B cell (primary cell): ENCODE results near the gene SYTL2. TPM values are rescaled to one million over a fixed set of nuclear protein-coding genes. Genes with fewer than 3 reads are reported as not detected.

Experiments
- ATAC-seq: fragments of 200-7000 bp; cut with Tn5 transposase; one replicate; pipeline ENCODE4 v1.10.0; 2021; ENCODE audit warnings: low read depth, mild to moderate bottlenecking, moderate number of reproducible peaks, moderate library complexity
- CTCF ChIA-PET: fragments of 350-600 bp; sonication (Branson Sonifier 250); formaldehyde crosslinking; loops from one replicate; lab custom pipeline; 2021; ENCODE audit warnings: antibody characterized with exemption, inconsistent platforms; lab: Charles Lee
- POLR2A ChIA-PET: fragments of 350-600 bp; sonication (Branson Sonifier 250); formaldehyde crosslinking; loops from one replicate; lab custom pipeline; 2021; ENCODE audit warnings: antibody characterized with exemption; lab: Charles Lee
- DNase-seq: peaks from one replicate; pipeline ENCODE4 v3.0.0; 2013
- H2AFZ ChIP-seq: 2 replicates; pipeline ENCODE4 v1.6.1; 2012; ENCODE audit warnings: mild to moderate bottlenecking, low read depth, low read length; ENCODE audit not compliant: insufficient read depth, poor library complexity, severe bottlenecking
- H3K27ac ChIP-seq, 2 donors: 1 replicate in 1 of 2; 2 replicates in 1 of 2; pipeline ENCODE4 v1.5.1; 2012 to 2013; ENCODE audit warnings: low read length in 2 of 2, mild to moderate bottlenecking in 2 of 2, moderate library complexity in 1 of 2
- H3K27me3 ChIP-seq, 4 experiments: fragments of 200-600 bp in 1 of 4; sonication (generic) in 1 of 4; replicated peaks in 1 of 4; 1 replicate in 2 of 4; 2 replicates in 2 of 4; pipeline versions ENCODE4 v1.6.1 to v1.7.0; 2013 to 2016; ENCODE audit warnings: low read length in 3 of 4, mild to moderate bottlenecking in 2 of 4, mixed read lengths in 1 of 4, moderate library complexity in 1 of 4; ENCODE audit not compliant: insufficient read depth in 4 of 4, control insufficient read depth in 3 of 4; ENCODE audit errors: control extremely low read depth in 1 of 4
- H3K36me3 ChIP-seq, 2 experiments: replicated peaks in 1 of 2; 1 replicate in 1 of 2; 2 replicates in 1 of 2; pipeline versions ENCODE4 v1.6.1 to v1.7.1; 2013; ENCODE audit warnings: low read length in 1 of 2; ENCODE audit not compliant: insufficient read depth in 2 of 2, control insufficient read depth in 1 of 2; ENCODE audit errors: control extremely low read depth in 1 of 2, extremely low read depth in 1 of 2
- H3K4me1 ChIP-seq, 2 donors: fragments of 200-600 bp in 1 of 2; sonication (generic) in 1 of 2; 1 replicate in 1 of 2; 2 replicates in 1 of 2; pipeline versions ENCODE4 v1.5.1 to v1.6.1; 2013 to 2017; ENCODE audit warnings: low read length in 2 of 2; ENCODE audit not compliant: control insufficient read depth in 2 of 2, insufficient read depth in 2 of 2
- H3K4me2 ChIP-seq: replicated peaks from 2 replicates; pipeline ENCODE3; 2012; ENCODE audit warnings: mild to moderate bottlenecking, low read depth, low read length; ENCODE audit not compliant: poor library complexity, severe bottlenecking
- H3K4me3 ChIP-seq, 5 experiments: fragments of 200-600 bp in 1 of 5; sonication (generic) in 1 of 5; 1 replicate in 3 of 5; 2 replicates in 2 of 5; pipeline versions ENCODE4 v1.5.1 to v1.7.0; 2011 to 2016; ENCODE audit warnings: low read length in 4 of 5, mild to moderate bottlenecking in 4 of 5, low read depth in 2 of 5, control low read depth in 1 of 5, moderate library complexity in 1 of 5; ENCODE audit not compliant: insufficient read depth in 1 of 5; ENCODE audit errors: control extremely low read depth in 1 of 5, extremely low read depth in 1 of 5
- H3K79me2 ChIP-seq: fragments of 200-600 bp; sonication (generic); one replicate; pipeline ENCODE4 v1.6.0; 2016; ENCODE audit warnings: low read length; ENCODE audit not compliant: control insufficient read depth, insufficient read depth
- H3K9ac ChIP-seq: fragments of 200-600 bp; sonication (generic); 2 replicates; pipeline ENCODE4 v1.6.1; 2017; ENCODE audit warnings: mild to moderate bottlenecking, low read length, moderate library complexity
- H3K9me3 ChIP-seq, 3 donors: one replicate each; pipeline versions ENCODE4 v1.6.1 to v1.7.1; 2013; ENCODE audit warnings: low read length in 2 of 3; ENCODE audit not compliant: control insufficient read depth in 2 of 3, insufficient read depth in 1 of 3; ENCODE audit errors: control extremely low read depth in 1 of 3
- H4K20me1 ChIP-seq: 2 replicates; pipeline ENCODE4 v1.6.0; 2012; ENCODE audit warnings: mild to moderate bottlenecking, low read length; ENCODE audit not compliant: insufficient read depth, control insufficient read depth, poor library complexity, severe bottlenecking
- H3K27ac Mint-ChIP-seq: one replicate; pipeline ENCODE4 v1.8.0; 2021; ENCODE audit warnings: mixed read lengths
- H3K27me3 Mint-ChIP-seq: one replicate; pipeline ENCODE4 v1.8.0; 2021; ENCODE audit warnings: mixed read lengths
- H3K4me1 Mint-ChIP-seq: one replicate; pipeline ENCODE4 v1.8.0; 2021; ENCODE audit warnings: mixed read lengths
- H3K4me3 Mint-ChIP-seq: one replicate; pipeline ENCODE4 v1.8.0; 2021; ENCODE audit warnings: mixed read lengths
- H3K9me3 Mint-ChIP-seq: one replicate; pipeline ENCODE4 v1.8.0; 2022; ENCODE audit warnings: mixed read lengths; ENCODE audit not compliant: insufficient read depth
- EZH2 ChIP-seq: IDR thresholded peaks from 2 replicates; pipeline ENCODE4 v1.6.1; 2012; ENCODE audit warnings: borderline replicate concordance, low read depth, mild to moderate bottlenecking, moderate library complexity, low read length; ENCODE audit not compliant: insufficient read depth, poor library complexity, severe bottlenecking
- WGBS: methylation state at CpG from one replicate; pipeline ENCODE4 v1.1.5; 2013; ENCODE audit warnings: missing lambda C conversion rate; ENCODE audit not compliant: insufficient coverage; 5-methylcytosine and 5-hydroxymethylcytosine counted together
- intact Hi-C: fragments of 100-400 bp; cut with micrococcal nuclease; formaldehyde crosslinking; loops from one replicate; pipeline ENCODE4 v1.10.0; 2022
- polyA plus RNA-seq: library from polyadenylated mRNA; depleted of rRNA; stranded (reverse); fragments of >200 nt; gene quantifications from 2 replicates; pipeline ENCODE4 v1.2.3, GENCODE V29; 2012
- total RNA-seq, 2 donors: library from RNA; stranded (reverse); fragments of 120-200 nt in 1 of 2; gene quantifications; 1 replicate in 1 of 2; 2 replicates in 1 of 2; pipeline versions ENCODE4 v1.2.3 to v1.2.4, GENCODE V29; 2013 to 2022
- TF ChIP-seq, protein P1 (sequence below): fragments of 200-600 bp; IDR thresholded peaks from one replicate; pipeline ENCODE4 v1.8.0; 2022; ENCODE audit warnings: antibody characterized with exemption, mild to moderate bottlenecking

The SYTL2 gene
- total and polyA plus RNA-seq, 2 donors (not counting 1 experiment from before 2014, with no cell fraction given): 0.86 to 2.9 TPM

DNA sequence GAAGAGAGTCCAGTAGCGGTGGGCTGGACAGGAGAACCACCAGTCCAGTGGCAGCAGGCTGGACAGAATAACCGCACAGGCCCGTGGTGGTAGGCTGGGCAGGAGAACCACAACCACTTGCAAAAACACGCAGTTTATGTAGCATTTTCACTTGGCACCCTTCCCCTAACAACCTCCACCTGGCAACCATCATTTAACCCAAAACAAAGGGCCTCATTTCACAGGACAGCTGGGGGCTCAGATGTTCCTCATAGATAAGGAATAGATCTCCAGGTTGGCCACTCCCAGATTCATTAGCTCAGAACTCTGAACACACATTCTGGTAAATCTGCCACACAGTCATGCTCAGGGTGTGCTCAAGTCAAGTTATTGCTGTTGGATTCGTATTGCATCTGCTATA, 41.2 kb downstream of the SYTL2 start:
- ATAC-seq (no peak), DNase-seq (no peak)
- H4K20me1 ChIP-seq: no peaks in the 10 kb centered on the region
- Mint-ChIP-seq H3K27ac (no peak overlapping the region), H3K27me3 (no peaks in the 10 kb centered on the region), H3K4me1 (no peaks in the 10 kb centered on the region), H3K9me3 (no peaks in the 10 kb centered on the region), H3K4me3 (no peak overlapping the region)
- H3K27ac ChIP-seq: no peak overlapping the region
- H3K4me2 ChIP-seq: no peak overlapping the region
- ChIA-PET CTCF (no interaction called here), POLR2A (no interaction called here)
- no peaks in the 10 kb centered on the region for H3K27me3 ChIP-seq
- H3K9me3 ChIP-seq: no peaks in the 10 kb centered on the region
- H2AFZ ChIP-seq: no peak overlapping the region
- no peaks in the 10 kb centered on the region for H3K4me1 ChIP-seq
- H3K36me3 ChIP-seq: no peaks in the 10 kb centered on the region
- WGBS: 80% methylated on average over 3 of the region's 5 CpGs
- no peaks in the 10 kb centered on the region for H3K79me2 ChIP-seq
- no peak for TF ChIP-seq EZH2
- TF ChIP-seq, protein P1, sequence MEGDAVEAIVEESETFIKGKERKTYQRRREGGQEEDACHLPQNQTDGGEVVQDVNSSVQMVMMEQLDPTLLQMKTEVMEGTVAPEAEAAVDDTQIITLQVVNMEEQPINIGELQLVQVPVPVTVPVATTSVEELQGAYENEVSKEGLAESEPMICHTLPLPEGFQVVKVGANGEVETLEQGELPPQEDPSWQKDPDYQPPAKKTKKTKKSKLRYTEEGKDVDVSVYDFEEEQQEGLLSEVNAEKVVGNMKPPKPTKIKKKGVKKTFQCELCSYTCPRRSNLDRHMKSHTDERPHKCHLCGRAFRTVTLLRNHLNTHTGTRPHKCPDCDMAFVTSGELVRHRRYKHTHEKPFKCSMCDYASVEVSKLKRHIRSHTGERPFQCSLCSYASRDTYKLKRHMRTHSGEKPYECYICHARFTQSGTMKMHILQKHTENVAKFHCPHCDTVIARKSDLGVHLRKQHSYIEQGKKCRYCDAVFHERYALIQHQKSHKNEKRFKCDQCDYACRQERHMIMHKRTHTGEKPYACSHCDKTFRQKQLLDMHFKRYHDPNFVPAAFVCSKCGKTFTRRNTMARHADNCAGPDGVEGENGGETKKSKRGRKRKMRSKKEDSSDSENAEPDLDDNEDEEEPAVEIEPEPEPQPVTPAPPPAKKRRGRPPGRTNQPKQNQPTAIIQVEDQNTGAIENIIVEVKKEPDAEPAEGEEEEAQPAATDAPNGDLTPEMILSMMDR: no peak
- H3K4me3 ChIP-seq: no peak overlapping the region
- no peak overlapping the region for H3K9ac ChIP-seq
- intact Hi-C loops: no loop called here

DNA sequence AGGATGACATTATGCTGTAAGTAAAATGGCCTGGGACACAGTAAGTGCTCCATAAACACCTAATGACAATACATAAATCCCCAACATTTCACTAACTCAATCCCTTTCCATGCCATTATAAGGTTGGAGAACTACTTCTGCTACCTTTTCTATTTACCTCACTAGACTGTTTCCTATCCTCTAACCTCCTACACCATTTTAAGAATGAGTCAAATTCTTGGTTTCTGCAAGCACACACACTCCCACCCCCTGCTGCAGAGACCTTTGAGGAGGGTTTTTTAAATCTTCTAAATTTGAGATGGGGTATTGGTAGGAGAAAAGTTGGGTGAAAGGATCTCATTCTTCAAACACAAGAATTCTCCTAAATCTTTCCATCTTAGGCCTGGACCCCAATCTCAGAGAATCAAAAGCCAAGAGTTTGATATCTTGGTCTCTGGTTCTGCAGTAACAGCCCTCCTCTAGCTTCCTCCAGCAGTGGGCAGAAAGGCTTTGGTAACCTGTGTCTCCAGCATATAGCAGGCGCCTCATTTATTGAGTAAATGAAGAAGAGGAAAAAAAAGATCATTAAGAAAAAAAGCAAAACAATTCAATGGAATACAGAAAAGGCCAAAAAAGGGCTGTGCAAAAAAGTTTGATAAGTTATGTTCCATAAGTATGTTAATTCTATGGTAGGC, 42.3 kb downstream of the SYTL2 start:
- Histone ChIP-seq H2AFZ (no peak overlapping the region), H3K79me2 (no peaks in the 10 kb centered on the region), H3K4me1 (no peaks in the 10 kb centered on the region), H3K27me3 (no peaks in the 10 kb centered on the region), H3K27ac (no peak overlapping the region), H3K4me2 (no peak overlapping the region), H3K36me3 (no peaks in the 10 kb centered on the region), H3K4me3 (no peak overlapping the region), H4K20me1 (no peaks in the 10 kb centered on the region), H3K9ac (no peak overlapping the region), H3K9me3 (no peaks in the 10 kb centered on the region)
- H3K9me3 Mint-ChIP-seq: no peaks in the 10 kb centered on the region
- no peaks in the 10 kb centered on the region for H3K27me3 Mint-ChIP-seq
- intact Hi-C loops: no loop called here
- CTCF ChIA-PET: no interaction called here
- no peaks in the 10 kb centered on the region for H3K4me1 Mint-ChIP-seq
- DNase-seq: no peak
- no peak overlapping the region for H3K4me3 Mint-ChIP-seq
- TF ChIP-seq, protein P1: no peak
- no peak for TF ChIP-seq EZH2
- POLR2A ChIA-PET: no interaction called here
- WGBS: no CpG with 5 or more reads among the region's 1 CpG
- no peak for ATAC-seq
- no peak overlapping the region for H3K27ac Mint-ChIP-seq
